BLaER1 treated with 17β-estradiol and CSF1 and Interleukin-3, amounts not matched to agents 10 nM and 100 nM (cell line): Measurements from ENCODE around the gene ATP5F1C.

ENCODE experiments used
- H3K27ac ChIP-seq, 11 experiments: shearing (Covaris generic); formaldehyde crosslinking; 2 replicates each; pipeline ENCODE4 v1.8.1; 2022
- H3K27me3 ChIP-seq, 11 experiments: shearing (Covaris generic); formaldehyde crosslinking; 2 replicates each; pipeline ENCODE4 v1.8.1; 2022
- H3K36me3 ChIP-seq, 11 experiments: shearing (Covaris generic); formaldehyde crosslinking; 2 replicates each; pipeline ENCODE4 v1.8.1; 2022
- H3K4me1 ChIP-seq, 10 experiments: shearing (Covaris generic); formaldehyde crosslinking; 2 replicates each; pipeline ENCODE4 v1.8.1; 2022
- H3K4me2 ChIP-seq, 11 experiments: shearing (Covaris generic); formaldehyde crosslinking; 2 replicates each; pipeline ENCODE4 v1.8.1; 2022
- H3K4me3 ChIP-seq, 10 experiments: shearing (Covaris generic); formaldehyde crosslinking; 2 replicates each; pipeline ENCODE4 v1.8.1; 2022
- H3K9ac ChIP-seq, 11 experiments: shearing (Covaris generic); formaldehyde crosslinking; 2 replicates each; pipeline ENCODE4 v1.8.1; 2022
- H3K9me3 ChIP-seq, 11 experiments: shearing (Covaris generic); formaldehyde crosslinking; replicated peaks in 1 of 11; 2 replicates each; pipeline ENCODE4 v1.8.1; 2022
- H4K20me1 ChIP-seq, 11 experiments: shearing (Covaris generic); formaldehyde crosslinking; 2 replicates each; pipeline ENCODE4 v1.8.1; 2022
- Cebpa-rat ChIP-seq, 11 experiments: shearing (Covaris generic); IDR thresholded peaks; 2 replicates each; pipeline ENCODE4 v1.8.1; 2022

Gene ATP5F1C

DNA sequence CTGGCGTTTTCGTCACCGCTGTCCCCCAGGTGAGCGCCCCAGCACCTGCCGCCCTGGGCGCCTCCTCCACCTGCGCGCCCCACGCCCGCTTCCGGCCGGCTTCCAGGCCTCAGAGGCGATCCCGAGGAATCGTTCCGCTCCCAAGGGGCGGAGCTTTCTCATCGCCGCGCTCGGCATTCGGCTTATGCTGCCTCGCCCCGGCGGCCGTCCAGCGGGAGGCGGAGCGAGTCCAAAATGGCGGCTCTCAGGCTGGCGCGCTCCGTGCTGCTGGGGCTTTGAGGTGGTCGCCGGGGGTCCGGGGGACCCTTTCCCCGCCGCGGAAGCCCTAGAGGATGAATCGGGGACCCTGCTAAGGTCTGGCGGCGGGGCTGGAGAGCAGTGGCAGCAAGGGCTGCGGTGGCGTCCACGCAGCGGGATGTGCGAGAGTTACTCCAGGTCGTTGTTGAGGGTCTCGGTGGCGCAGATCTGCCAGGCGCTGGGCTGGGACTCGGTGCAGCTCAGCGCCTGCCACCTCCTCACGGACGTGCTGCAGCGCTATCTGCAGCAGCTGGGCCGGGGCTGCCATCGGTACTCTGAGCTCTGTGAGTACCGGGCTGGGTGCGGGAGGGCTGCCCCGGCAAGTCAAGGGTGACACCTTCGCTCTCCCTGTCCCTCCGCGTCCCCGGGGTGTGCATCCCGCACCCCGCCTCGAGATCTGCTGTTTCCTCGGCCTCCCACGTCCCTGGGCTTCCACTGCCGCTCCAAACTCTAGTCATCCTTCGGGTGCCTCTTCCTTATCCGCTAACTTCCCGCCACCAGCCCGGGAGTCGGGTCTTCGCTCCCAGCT, 30.5 kb downstream of the ATP5F1C start, which contains the start of gene TAF3:
Gene TAF3, plus strand, starts transcription at position 211 of the 826 bp plus-strand sequence. Its CDS starts 205 bp downstream, at position 416.
- Histone ChIP-seq H3K9ac (peak within 1 kb of the TSS; percentile 81 to 92 (median 87)), H3K4me2 (peak within 1 kb of the TSS; percentile 77 to 96 (median 89)), H3K36me3 (peaks cover 9 to 34% (median 27%) of the 10 kb centered on the region in 11 experiments; a peak in 19 of 22 replicates), H3K27ac (peak within 1 kb of the TSS; percentile 21 to 86 (median 81); a peak in 21 of 22 replicates), H4K20me1 (peaks cover 0 to 45% (median 16%) of the 10 kb centered on the region in 11 experiments; a peak in 11 of 22 replicates), H3K4me1 (peaks cover 15 to 31% (median 19%) of the 10 kb centered on the region in 10 experiments), H3K9me3 (no peaks in the 10 kb centered on the region), H3K27me3 (no peaks in the 10 kb centered on the region), H3K4me3 (peak within 1 kb of the TSS; percentile 96 to 100 (median 100))
- TF ChIP-seq Cebpa-rat (IDR thresholded peaks at IDR 0.05), result no peak

DNA sequence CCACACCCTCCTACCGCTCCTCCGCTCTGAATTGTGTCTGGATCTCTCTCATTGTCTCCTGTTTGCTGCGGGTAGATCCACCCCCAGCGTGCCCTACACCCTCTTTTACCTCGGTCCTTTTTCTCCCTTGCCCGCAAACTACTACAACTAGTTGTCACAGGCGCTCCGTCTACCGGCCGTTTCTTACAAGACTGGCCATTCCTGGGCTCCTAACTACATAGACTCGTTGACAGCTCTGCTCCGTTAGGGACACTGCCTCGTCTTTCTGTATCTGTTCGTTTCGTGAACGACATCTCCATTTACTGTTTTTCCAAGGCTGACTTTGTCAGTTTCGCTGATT, 31.1 kb downstream of the ATP5F1C start:
- H3K4me2 ChIP-seq, result peak overlapping the region; percentile 71 to 96 (median 89)
- peaks cover 9 to 39% (median 31%) of the 10 kb centered on the region in 11 experiments; a peak in 20 of 22 replicates for H3K36me3 ChIP-seq
- no peaks in the 10 kb centered on the region for H3K27me3 ChIP-seq

GRCh38 chr10:7824251-7824650, 36.3 kb downstream of the ATP5F1C start:
- Histone ChIP-seq H3K4me3 (no peak overlapping the region), H4K20me1 (peaks cover 0 to 60% (median 16%) of the 10 kb centered on the region in 11 experiments; a peak in 13 of 22 replicates), H3K4me1 (peaks cover 8 to 15% (median 11%) of the 10 kb centered on the region in 10 experiments), H3K9ac (no peak overlapping the region), H3K27me3 (no peaks in the 10 kb centered on the region), H3K27ac (no peak overlapping the region), H3K36me3 (peaks cover 51 to 91% (median 78%) of the 10 kb centered on the region in 11 experiments), H3K4me2 (no peak overlapping the region), H3K9me3 (no peaks in the 10 kb centered on the region)
- TF ChIP-seq Cebpa-rat (IDR thresholded peaks at IDR 0.05), result no peak

More for the DNA sequence above, 31.1 kb downstream of the ATP5F1C start:
- Histone ChIP-seq H3K27ac (peak overlapping the region; percentile 21 to 86 (median 81); a peak in 21 of 22 replicates), H3K4me1 (peaks cover 15 to 31% (median 19%) of the 10 kb centered on the region in 10 experiments), H4K20me1 (peaks cover 0 to 45% (median 16%) of the 10 kb centered on the region in 11 experiments; a peak in 11 of 22 replicates), H3K9me3 (no peaks in the 10 kb centered on the region), H3K9ac (peak overlapping the region; percentile 81 to 92 (median 87)), H3K4me3 (peak overlapping the region; percentile 96 to 100 (median 100))
- TF ChIP-seq Cebpa-rat (IDR thresholded peaks at IDR 0.05), result no peak

DNA sequence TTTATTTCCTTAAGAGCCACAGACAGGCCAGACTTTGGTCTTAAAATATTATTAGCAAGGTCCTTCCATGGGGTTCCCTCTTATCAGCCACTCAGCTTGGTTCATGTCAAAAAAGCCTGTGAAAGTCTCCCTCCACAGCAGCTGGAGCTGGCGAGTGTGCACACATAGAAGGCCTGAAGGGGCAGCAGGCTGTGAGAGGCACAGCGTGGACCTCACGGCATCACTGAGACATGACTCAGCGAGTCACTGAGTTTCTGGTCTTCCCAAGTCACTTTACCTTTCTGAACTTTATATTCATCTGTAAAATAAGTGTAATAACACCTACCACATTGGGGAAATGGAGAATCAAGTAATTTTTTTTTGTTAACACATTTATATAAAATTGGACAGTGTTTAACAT, 39.0 kb downstream of the ATP5F1C start:
- H3K9ac ChIP-seq, result no peak overlapping the region
- H3K36me3 ChIP-seq, result peaks cover 51 to 91% (median 76%) of the 10 kb centered on the region in 11 experiments
- H3K4me2 ChIP-seq, result no peak overlapping the region
- TF ChIP-seq Cebpa-rat (IDR thresholded peaks at IDR 0.05), result no peak
- peaks cover 0 to 54% (median 6%) of the 10 kb centered on the region in 11 experiments; a peak in 11 of 22 replicates for H4K20me1 ChIP-seq
- no peaks in the 10 kb centered on the region for H3K9me3 ChIP-seq
- no peaks in the 10 kb centered on the region for H3K4me1 ChIP-seq
- no peak overlapping the region for H3K4me3 ChIP-seq
- H3K27me3 ChIP-seq, result no peaks in the 10 kb centered on the region
- H3K27ac ChIP-seq, result no peak overlapping the region; a peak in 1 of 22 replicates

- no peak overlapping the region for H3K9ac ChIP-seq
- no peak for TF ChIP-seq Cebpa-rat (IDR thresholded peaks at IDR 0.05)
- H3K4me2 ChIP-seq, result no peak overlapping the region
Measured at GRCh38 chr10:7829289-7829834, 41.4 kb downstream of the ATP5F1C start.

DNA sequence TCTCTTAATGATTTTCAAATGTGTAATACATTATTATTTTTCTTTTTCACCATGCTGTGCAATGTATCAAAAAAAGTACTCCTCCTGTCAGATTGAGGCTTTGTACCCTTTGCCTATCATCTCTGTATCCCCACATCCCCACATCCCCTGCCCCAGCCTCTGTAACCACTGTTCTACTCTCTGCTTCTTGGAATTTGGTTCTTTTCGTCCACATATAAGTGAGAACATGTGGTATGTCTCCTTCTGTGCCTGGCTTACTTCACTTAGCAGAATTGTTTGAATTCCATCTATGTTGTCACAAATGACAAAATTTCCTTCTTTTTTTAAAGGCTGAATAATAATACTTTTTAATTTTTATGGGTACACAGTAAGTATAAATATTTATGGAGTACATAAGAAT, 44.1 kb downstream of the ATP5F1C start:
- H3K4me2 ChIP-seq, result no peak overlapping the region
- H3K27ac ChIP-seq, result no peak overlapping the region
- no peak overlapping the region for H3K9ac ChIP-seq
- no peak for TF ChIP-seq Cebpa-rat (IDR thresholded peaks at IDR 0.05)
- H3K36me3 ChIP-seq, result peaks cover 31 to 84% (median 64%) of the 10 kb centered on the region in 11 experiments
- H4K20me1 ChIP-seq, result peaks cover 0 to 76% (median 9%) of the 10 kb centered on the region in 11 experiments; a peak in 15 of 22 replicates
- H3K4me1 ChIP-seq, result no peaks in the 10 kb centered on the region
- H3K27me3 ChIP-seq, result no peaks in the 10 kb centered on the region
- no peak overlapping the region for H3K4me3 ChIP-seq
- H3K9me3 ChIP-seq, result peaks cover 0 to 7% (median 0%) of the 10 kb centered on the region in 11 experiments; a peak in 1 of 22 replicates

More at GRCh38 chr10:7829289-7829834, 41.4 kb downstream of the ATP5F1C start:
- no peaks in the 10 kb centered on the region for H3K27me3 ChIP-seq
- no peak overlapping the region for H3K27ac ChIP-seq
- peaks cover 45 to 88% (median 68%) of the 10 kb centered on the region in 11 experiments for H3K36me3 ChIP-seq
- peaks cover 0 to 67% (median 12%) of the 10 kb centered on the region in 11 experiments; a peak in 15 of 22 replicates for H4K20me1 ChIP-seq
- no peaks in the 10 kb centered on the region for H3K9me3 ChIP-seq
- H3K4me1 ChIP-seq, result no peaks in the 10 kb centered on the region
- H3K4me3 ChIP-seq, result no peak overlapping the region

DNA sequence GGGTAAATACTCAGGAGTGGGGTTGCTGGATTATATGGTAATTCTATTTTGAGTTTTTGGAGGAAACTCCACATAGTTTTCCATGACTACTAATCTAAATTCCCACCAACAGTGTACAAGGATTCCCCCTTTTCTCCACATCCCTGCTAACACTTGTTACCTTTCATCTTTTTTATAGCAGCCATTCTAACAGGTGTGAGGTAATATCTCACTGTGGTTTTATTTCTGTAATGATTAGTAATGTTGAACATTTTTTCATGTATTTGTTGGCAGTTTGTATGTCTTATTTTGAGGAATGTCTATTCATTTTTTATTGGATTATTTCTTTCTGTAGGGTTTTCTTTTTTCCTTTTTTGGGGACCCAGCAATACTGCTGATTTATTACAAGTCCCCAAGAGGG, 45.2 kb downstream of the ATP5F1C start:
- Histone ChIP-seq H3K9me3 (peaks cover 0 to 7% (median 0%) of the 10 kb centered on the region in 11 experiments; a peak in 1 of 22 replicates), H3K36me3 (peaks cover 21 to 80% (median 59%) of the 10 kb centered on the region in 11 experiments), H3K27me3 (no peaks in the 10 kb centered on the region), H3K4me3 (no peak overlapping the region), H4K20me1 (peaks cover 0 to 70% (median 7%) of the 10 kb centered on the region in 11 experiments; a peak in 14 of 22 replicates), H3K27ac (no peak overlapping the region), H3K9ac (no peak overlapping the region), H3K4me2 (no peak overlapping the region), H3K4me1 (no peaks in the 10 kb centered on the region)
- TF ChIP-seq Cebpa-rat (IDR thresholded peaks at IDR 0.05), result no peak

- H3K4me1 ChIP-seq, result no peaks in the 10 kb centered on the region
- H3K27me3 ChIP-seq, result no peaks in the 10 kb centered on the region
- no peak overlapping the region for H3K4me2 ChIP-seq
- no peak overlapping the region for H3K9ac ChIP-seq
- H4K20me1 ChIP-seq, result peaks cover 0 to 73% (median 7%) of the 10 kb centered on the region in 11 experiments; a peak in 14 of 22 replicates
- peaks cover 0 to 7% (median 0%) of the 10 kb centered on the region in 11 experiments; a peak in 1 of 22 replicates for H3K9me3 ChIP-seq
- TF ChIP-seq Cebpa-rat (IDR thresholded peaks at IDR 0.05), result no peak
- H3K27ac ChIP-seq, result no peak overlapping the region
- H3K36me3 ChIP-seq, result peaks cover 20 to 82% (median 57%) of the 10 kb centered on the region in 11 experiments
- no peak overlapping the region for H3K4me3 ChIP-seq
Measured at GRCh38 chr10:7834262-7834661, 46.3 kb downstream of the ATP5F1C start.

DNA sequence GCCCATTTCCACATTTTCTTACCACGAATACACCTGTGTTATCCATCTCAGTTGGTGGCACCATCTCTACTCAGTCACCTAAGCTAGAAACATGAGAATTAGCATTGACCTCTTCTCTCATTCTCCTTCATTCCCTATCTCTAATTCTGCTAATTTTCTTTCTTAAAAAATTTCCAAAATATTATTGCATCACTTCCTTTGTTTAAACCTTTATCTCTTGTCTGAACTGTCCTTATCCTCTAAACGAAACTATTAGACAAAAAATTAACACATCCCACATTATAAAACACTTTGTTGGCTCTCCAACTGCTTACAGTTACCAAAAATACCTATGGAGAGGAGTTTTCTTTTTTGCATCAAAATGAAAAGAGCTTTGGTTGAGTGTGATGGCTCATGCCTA, 48.6 kb downstream of the ATP5F1C start:
- no peak overlapping the region for H3K4me2 ChIP-seq
- peaks cover 20 to 88% (median 55%) of the 10 kb centered on the region in 11 experiments for H3K36me3 ChIP-seq
- H3K27me3 ChIP-seq, result no peaks in the 10 kb centered on the region
- no peaks in the 10 kb centered on the region for H3K4me1 ChIP-seq
- no peak overlapping the region for H3K9ac ChIP-seq
- no peak overlapping the region for H3K27ac ChIP-seq
- H4K20me1 ChIP-seq, result peaks cover 0 to 61% (median 6%) of the 10 kb centered on the region in 11 experiments; a peak in 13 of 22 replicates
- H3K9me3 ChIP-seq, result peaks cover 0 to 7% (median 0%) of the 10 kb centered on the region in 11 experiments; a peak in 1 of 22 replicates
- H3K4me3 ChIP-seq, result no peak overlapping the region
- TF ChIP-seq Cebpa-rat (IDR thresholded peaks at IDR 0.05), result no peak
